HepG2 (cell line): ENCODE measurements around the gene TRIM28. TPM values are rescaled to one million over a fixed set of nuclear protein-coding genes. Genes with fewer than 3 reads are reported as not detected.

Experiments
- ATAD3A ChIP-seq: sonication (generic); formaldehyde crosslinking; IDR thresholded peaks from 2 replicates; pipeline ENCODE4 v1.4.0; 2020; ENCODE audit warnings: missing genetic modification reagents
- BCLAF1 ChIP-seq: fragments of 450-650 bp; IDR thresholded peaks from 2 replicates; pipeline ENCODE4 v1.6.1; 2017; ENCODE audit warnings: mild to moderate bottlenecking
- CHD2 ChIP-seq: IDR thresholded peaks from 2 replicates; pipeline ENCODE4 v1.6.1; 2011; ENCODE audit warnings: low read depth, low read length, improper control_type of control experiment
- ELF1 ChIP-seq: sonication (generic); formaldehyde crosslinking; IDR thresholded peaks from 2 replicates; pipeline ENCODE4 v1.4.0; 2020; ENCODE audit warnings: missing genetic modification reagents
- ELK4 ChIP-seq: sonication (generic); formaldehyde crosslinking; IDR thresholded peaks from 2 replicates; pipeline ENCODE4 v1.9.0; 2021; ENCODE audit warnings: missing genetic modification reagents, borderline replicate concordance
- FLYWCH1 ChIP-seq: sonication (generic); formaldehyde crosslinking; IDR thresholded peaks from 2 replicates; pipeline ENCODE4 v1.8.1; 2023; ENCODE audit warnings: mild to moderate bottlenecking, missing genetic modification reagents
- GATAD2A ChIP-seq: IDR thresholded peaks from 2 replicates; pipeline ENCODE4 v1.6.1; 2016
- HCFC1 ChIP-seq: fragments of 150-350 bp; IDR thresholded peaks from 2 replicates; pipeline ENCODE4 v1.6.1; 2014; ENCODE audit warnings: low read depth, low read length
- HES4 ChIP-seq: sonication (generic); formaldehyde crosslinking; IDR thresholded peaks from 2 replicates; pipeline ENCODE4 v1.9.0; 2021; ENCODE audit warnings: mild to moderate bottlenecking, missing genetic modification reagents, borderline replicate concordance
- JARID2 ChIP-seq: sonication (generic); formaldehyde crosslinking; IDR thresholded peaks from 2 replicates; pipeline ENCODE4 v1.8.1; 2023; ENCODE audit warnings: missing genetic modification reagents, inconsistent platforms; ENCODE audit not compliant: insufficient replicate concordance
- KDM5B ChIP-seq: sonication (generic); formaldehyde crosslinking; IDR thresholded peaks from 2 replicates; pipeline ENCODE4 v1.4.0; 2020; ENCODE audit warnings: missing genetic modification reagents, mild to moderate bottlenecking, borderline replicate concordance
- MXD4 ChIP-seq: IDR thresholded peaks from 2 replicates; pipeline ENCODE4 v1.6.1; 2016; ENCODE audit warnings: mild to moderate bottlenecking, missing biosample characterization, missing genetic modification reagents
- MYNN ChIP-seq: sonication (generic); formaldehyde crosslinking; IDR thresholded peaks from 2 replicates; pipeline ENCODE4 v1.4.0; 2020; ENCODE audit warnings: mild to moderate bottlenecking, low read depth, missing genetic modification reagents
- NCOA1 ChIP-seq: sonication (generic); formaldehyde crosslinking; IDR thresholded peaks from 2 replicates; pipeline ENCODE4 v1.9.0; 2021; ENCODE audit warnings: missing genetic modification reagents
- RARG ChIP-seq: sonication (generic); formaldehyde crosslinking; IDR thresholded peaks from 2 replicates; pipeline ENCODE4 v1.4.0; 2020; ENCODE audit warnings: low read depth, mild to moderate bottlenecking, missing genetic modification reagents
- SIN3A ChIP-seq: IDR thresholded peaks from 2 replicates; pipeline ENCODE4 v1.6.1; 2011; ENCODE audit warnings: low read depth, mild to moderate bottlenecking, control low read depth, low read length, borderline replicate concordance
- SNRNP70 ChIP-seq: fragments of 200-400 bp; formaldehyde crosslinking; IDR thresholded peaks from 2 replicates; pipeline ENCODE4 v1.6.1; 2017; ENCODE audit warnings: mild to moderate bottlenecking, low read depth, low read length, moderate library complexity
- TGIF2 ChIP-seq: IDR thresholded peaks from 2 replicates; pipeline ENCODE4 v1.6.1; 2016; ENCODE audit warnings: control low read depth, missing compliant biosample characterization
- YEATS4 ChIP-seq: sonication (generic); formaldehyde crosslinking; IDR thresholded peaks from 2 replicates; pipeline ENCODE4 v1.4.0; 2020; ENCODE audit warnings: missing genetic modification reagents, borderline replicate concordance
- ZNF225 ChIP-seq: sonication (generic); formaldehyde crosslinking; IDR thresholded peaks from 2 replicates; pipeline ENCODE4 v1.4.0; 2020; ENCODE audit warnings: mild to moderate bottlenecking, missing genetic modification reagents
- ZNF329 ChIP-seq: sonication (generic); formaldehyde crosslinking; IDR thresholded peaks from 2 replicates; pipeline ENCODE4 v1.9.0; 2021; ENCODE audit warnings: low read depth, mild to moderate bottlenecking, missing genetic modification reagents
- ZNF350 ChIP-seq: sonication (generic); formaldehyde crosslinking; IDR thresholded peaks from 2 replicates; pipeline ENCODE4 v1.4.0; 2020; ENCODE audit warnings: mild to moderate bottlenecking, low read depth, missing genetic modification reagents, borderline replicate concordance
- ZNF550 ChIP-seq: sonication (generic); formaldehyde crosslinking; IDR thresholded peaks from 2 replicates; pipeline ENCODE4 v1.4.0; 2020; ENCODE audit warnings: mild to moderate bottlenecking, missing genetic modification reagents, borderline replicate concordance
- ZXDC ChIP-seq: sonication (generic); formaldehyde crosslinking; IDR thresholded peaks from 2 replicates; pipeline ENCODE4 v1.5.0; 2020; ENCODE audit warnings: mild to moderate bottlenecking, missing genetic modification reagents
- polyA plus RNA-seq, 8 experiments: library from polyadenylated mRNA; depleted of rRNA in 3 of 8; stranded (reverse) in 7 of 8; unstranded in 1 of 8; fragments of >200 nt; fragmentation: Illumina TruSeq in 4 of 8; extraction: Trizol in 4 of 8; gene quantifications; 2 replicates each; pipeline versions ENCODE4 v1.2.1 to v1.2.3, GENCODE V29; 2011 to 2016; ENCODE audit warnings: low read depth in 4 of 8, missing spikeins in 1 of 8, mixed read lengths in 1 of 8; ENCODE audit not compliant: insufficient read depth in 1 of 8
- total RNA-seq, 5 experiments: library from RNA; depleted of rRNA; stranded (reverse); fragments of >200 nt; fragmentation: Illumina TruSeq; extraction: Trizol; gene quantifications; 2 replicates each; pipeline ENCODE4 v1.2.3, GENCODE V29; 2016; ENCODE audit warnings: low read depth in 1 of 5

Gene TRIM28
- total and polyA plus RNA-seq, 2 of the 13 experiments (the other 11 are each of a cell fraction or from before 2014, with no cell fraction given) = 361 to 439 TPM

DNA sequence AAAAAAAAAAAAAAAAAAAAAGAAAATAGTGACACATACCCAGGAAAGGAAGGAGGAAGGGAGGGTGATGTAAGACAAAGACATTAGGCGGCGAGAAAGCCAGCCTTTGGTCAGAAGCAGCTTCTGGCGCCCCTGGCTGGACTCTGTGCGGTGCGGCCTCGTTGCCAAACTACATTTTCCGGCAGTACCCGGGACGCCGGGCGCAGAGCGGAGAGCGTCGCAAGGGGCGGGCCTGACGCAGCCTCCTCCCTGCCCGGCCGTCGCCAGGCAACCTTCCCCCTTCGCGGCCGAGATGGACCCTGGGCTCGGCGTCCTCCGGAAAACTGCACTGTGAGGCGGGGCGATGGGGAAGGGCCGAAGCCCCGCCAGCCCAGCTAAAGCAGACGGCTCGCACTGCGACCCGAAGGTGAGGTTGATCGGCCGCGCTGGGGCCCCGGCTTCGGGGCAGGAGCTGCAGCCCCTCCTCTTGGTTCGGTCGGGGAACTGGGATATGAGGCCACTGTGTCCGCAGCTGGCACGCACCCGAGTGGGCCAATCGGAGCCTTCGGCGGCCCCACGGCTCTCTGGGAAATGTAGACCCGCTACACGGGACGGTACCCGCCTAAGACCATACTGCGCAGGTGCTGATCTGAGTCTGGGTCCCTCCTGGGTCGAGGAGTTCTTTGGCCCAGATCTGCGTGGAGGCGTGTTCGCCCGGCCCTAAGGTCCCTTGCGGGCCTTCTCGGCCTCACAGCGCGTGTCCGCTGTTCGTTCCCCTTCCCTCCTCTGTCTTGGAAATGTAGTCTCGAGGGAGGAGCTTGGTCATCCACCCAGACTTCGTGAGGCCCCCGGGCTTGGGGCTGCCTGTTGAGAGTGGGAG is 31.5 kb downstream of the TRIM28 start (continued):
- TF ChIP-seq BCLAF1 = no peak
- peak; percentile 82; the same call in 1 of the 2 replicates for TF ChIP-seq ZNF350
- TF ChIP-seq ZNF225 (CRISPR knock-in tag) = peak; percentile 87
- peak; percentile 82; the same call in 1 of the 2 replicates for TF ChIP-seq SIN3A
- TF ChIP-seq ELF1 (CRISPR knock-in tag) = peak; percentile 64
- no peak for TF ChIP-seq ZNF329
- TF ChIP-seq GATAD2A (CRISPR knock-in tag) = no peak; the same call in 1 of the 2 replicates
- TF ChIP-seq NCOA1 (CRISPR knock-in tag) = no peak; the same call in 1 of the 2 replicates
- no peak for TF ChIP-seq SNRNP70
- TF ChIP-seq RARG (CRISPR knock-in tag) = no peak
- TF ChIP-seq MXD4 (CRISPR knock-in tag) = peak; percentile 33; the same call in 1 of the 2 replicates
- TF ChIP-seq KDM5B (CRISPR knock-in tag) = peak; percentile 77; the same call in 1 of the 2 replicates
- TF ChIP-seq ZXDC = peak; percentile 25; the same call in 1 of the 2 replicates
- peak; percentile 22 for TF ChIP-seq JARID2
- no peak for TF ChIP-seq FLYWCH1
- TF ChIP-seq ATAD3A (CRISPR knock-in tag) = no peak
- TF ChIP-seq TGIF2 = 0 out of 2 replicates have a peak, but pooled peaks have one; percentile 50
- TF ChIP-seq MYNN (CRISPR knock-in tag) = peak; percentile 84; the same call in 1 of the 2 replicates
- 0 out of 2 replicates have a peak, but pooled peaks have one; percentile 22 for TF ChIP-seq CHD2
- no peak for TF ChIP-seq ELK4 (CRISPR knock-in tag)
- TF ChIP-seq HCFC1 = peak; percentile 92
- no peak for TF ChIP-seq ZNF550
- TF ChIP-seq YEATS4 (CRISPR knock-in tag) = peak; percentile 75
- TF ChIP-seq HES4 = 0 out of 2 replicates have a peak, but pooled peaks have one; percentile 55
